Measurements from ENCODE around the gene SLC16A11.
"Not testable (repeated sequence)": the region's sequence is repeated elsewhere in the genome, so short reads cannot be mapped to it uniquely, and the experiment has no call there.

The SLC16A11 gene

GRCh38 chr17:7011415-7011814 is 32.5 kb downstream of the SLC16A11 start:
- no peak for DNase-seq (ENCODE audit: low spot score)

GRCh38 chr17:7010523-7010922 is 33.4 kb downstream of the SLC16A11 start:
- no peak for DNase-seq (ENCODE audit: low spot score)

GRCh38 chr17:7007143-7007542 is 36.7 kb downstream of the SLC16A11 start:
- no peak for DNase-seq (ENCODE audit: low spot score)

- DNase-seq (ENCODE audit: low spot score): no peak
Observed at GRCh38 chr17:7005716-7006115, 38.2 kb downstream of the SLC16A11 start.

- DNase-seq (ENCODE audit: low spot score): peak; percentile 80
Observed at GRCh38 chr17:7004398-7005253, 39.3 kb downstream of the SLC16A11 start.

GRCh38 chr17:7003745-7004144 is 40.1 kb downstream of the SLC16A11 start:
- no peak for DNase-seq (ENCODE audit: low spot score)

- no peak for DNase-seq (ENCODE audit: low spot score)
Observed at GRCh38 chr17:7002288-7003047, 41.4 kb downstream of the SLC16A11 start.

- no peak for DNase-seq (ENCODE audit: low spot score)
Observed at GRCh38 chr17:7001318-7001961, 42.5 kb downstream of the SLC16A11 start.

GRCh38 chr17:6998855-6999508 is 44.9 kb downstream of the SLC16A11 start:
- no peak for DNase-seq (ENCODE audit: low spot score)

GRCh38 chr17:6997171-6997570 is 46.7 kb downstream of the SLC16A11 start:
- DNase-seq (ENCODE audit: low spot score): no peak

GRCh38 chr17:6996256-6997011 is 47.5 kb downstream of the SLC16A11 start:
- no peak for DNase-seq (ENCODE audit: low spot score)

GRCh38 chr17:6995500-6996255 is 48.2 kb downstream of the SLC16A11 start, which contains the start of gene ALOX12:
Gene ALOX12 (plus strand): TSS chr17:6996049. CDS start chr17:6996118, 69 bp downstream.
- DNase-seq (ENCODE audit: low spot score): no peak

- no peak for DNase-seq (ENCODE audit: low spot score)
Observed at GRCh38 chr17:6994666-6995256, 49.1 kb downstream of the SLC16A11 start.

- no peak for DNase-seq (ENCODE audit: low spot score)
Observed at GRCh38 chr17:6994118-6994598, 49.7 kb downstream of the SLC16A11 start.

GRCh38 chr17:6993613-6994056 is 50.3 kb downstream of the SLC16A11 start:
- not testable (repeated sequence) for DNase-seq (ENCODE audit: low spot score)
